K562 (cell line): ENCODE data around the gene IMPA2. TPM values are rescaled to one million over a fixed set of nuclear protein-coding genes. Genes with fewer than 3 reads are reported as not detected.

ENCODE experiments used
- BCOR ChIP-seq: fragments of 450-650 bp; IDR thresholded peaks from 2 replicates; pipeline ENCODE4 v1.6.1; 2016
- CBFB ChIP-seq: sonication (generic); formaldehyde crosslinking; IDR thresholded peaks from 2 replicates; pipeline ENCODE4 v1.4.0; 2020; ENCODE audit warnings: mild to moderate bottlenecking, missing genetic modification reagents
- CREM ChIP-seq: IDR thresholded peaks from 2 replicates; pipeline ENCODE4 v1.6.1; 2014; ENCODE audit warnings: antibody characterized with exemption, low read depth
- CXXC5 ChIP-seq: fragments of 250-450 bp; sonication (Bioruptor Pico); IDR thresholded peaks from 2 replicates; pipeline ENCODE4 v1.8.0; 2022; ENCODE audit warnings: inconsistent platforms, mild to moderate bottlenecking, moderate library complexity
- ETV1 ChIP-seq: fragments of 450-650 bp; conservative IDR thresholded peaks from 2 replicates; pipeline ENCODE4 v1.6.1; 2016; ENCODE audit warnings: missing genetic modification characterization, control low read depth, low read depth, missing compliant biosample characterization
- GATAD2A ChIP-seq: fragments of 450-650 bp; IDR thresholded peaks from 2 replicates; pipeline ENCODE4 v1.6.1; 2017
- L3MBTL2 ChIP-seq: fragments of 450-650 bp; IDR thresholded peaks from 2 replicates; pipeline ENCODE4 v1.6.1; 2016; ENCODE audit warnings: mild to moderate bottlenecking, moderate library complexity
- NRF1 ChIP-seq, 2 experiments: fragments of 450-650 bp; IDR thresholded peaks in 1 of 2; conservative IDR thresholded peaks in 1 of 2; 2 replicates each; pipeline ENCODE4 v1.6.1; 2014; ENCODE audit warnings: mild to moderate bottlenecking in 2 of 2
- RAD21 ChIP-seq, 2 experiments: fragments of 250-450 bp in 1 of 2; fragments of 450-650 bp in 1 of 2; sonication (Bioruptor Pico) in 1 of 2; formaldehyde crosslinking in 1 of 2; IDR thresholded peaks in 1 of 2; conservative IDR thresholded peaks in 1 of 2; 2 replicates each; pipeline versions ENCODE4 v1.4.0 to v1.8.0; 2020 to 2022; ENCODE audit warnings: mild to moderate bottlenecking in 2 of 2, moderate library complexity in 1 of 2
- ZBTB8A ChIP-seq: fragments of 450-650 bp; IDR thresholded peaks from 2 replicates; pipeline ENCODE4 v1.6.1; 2018; ENCODE audit warnings: mild to moderate bottlenecking, moderate library complexity; ENCODE audit not compliant: partially characterized antibody
- ZHX1 ChIP-seq: fragments of 150-350 bp; conservative IDR thresholded peaks from 2 replicates; pipeline ENCODE4 v1.6.1; 2014; ENCODE audit warnings: low read length
- ZNF384 ChIP-seq: IDR thresholded peaks from 2 replicates; pipeline ENCODE4 v1.6.1; 2012; ENCODE audit warnings: low read depth, low read length, improper control_type of control experiment
- ZNF407 ChIP-seq: fragments of 450-650 bp; IDR thresholded peaks from 2 replicates; pipeline ENCODE4 v1.6.1; 2016; ENCODE audit warnings: low read depth
- ZZZ3 ChIP-seq: fragments of 450-650 bp; IDR thresholded peaks from 2 replicates; pipeline ENCODE4 v1.6.1; 2016; ENCODE audit warnings: antibody characterized with exemption, mild to moderate bottlenecking, moderate library complexity
- polyA plus RNA-seq, 8 experiments: library from polyadenylated mRNA; depleted of rRNA in 4 of 8; stranded (reverse) in 5 of 8; unstranded in 3 of 8; fragments of >200 nt; fragmentation: Nextera tagmentation in 2 of 8; fragmentation: Illumina TruSeq in 1 of 8; extraction: Ambion mirVana in 2 of 8; extraction: Trizol in 1 of 8; gene quantifications; 2 replicates each; pipeline versions ENCODE4 v1.2.1 to v1.2.3, GENCODE V29; 2011 to 2014; ENCODE audit warnings: inconsistent platforms in 1 of 8, missing spikeins in 1 of 8
- total RNA-seq, 7 experiments: library from RNA; depleted of rRNA in 6 of 7; stranded (reverse); fragments of >200 nt in 6 of 7; fragmentation: Illumina TruSeq in 2 of 7; extraction: Trizol in 2 of 7; gene quantifications; 2 replicates each; pipeline versions ENCODE4 v1.2.1 to v1.2.3, GENCODE V29; 2011 to 2021; ENCODE audit warnings: low replicate concordance in 1 of 7

IMPA2 gene
- total and polyA plus RNA-seq, 9 of the 15 experiments (the other 6 are each of a cell fraction or from before 2014, with no cell fraction given) = 0.62 to 11.3 (median 5.7) TPM

- no peak for TF ChIP-seq ZNF407
- peak; percentile 23; the same call in 1 of the 2 replicates for TF ChIP-seq BCOR
- TF ChIP-seq CREM = peak; percentile 36; the same call in 1 of the 2 replicates
- 0 out of 2 replicates have a peak, but pooled peaks have one; percentile 14 for TF ChIP-seq ZNF384
- 0 out of 2 replicates have a peak, but pooled peaks have one; percentile 61 for TF ChIP-seq GATAD2A
- peak; percentile 66 to 74 for TF ChIP-seq NRF1 (conservative IDR thresholded peaks at IDR 0.05 in 1 of 2, IDR thresholded peaks at IDR 0.05 in 1 of 2)
- no peak for TF ChIP-seq ZBTB8A
- TF ChIP-seq RAD21 (CRISPR knock-in tag; conservative IDR thresholded peaks at IDR 0.05 in 1 of 2, IDR thresholded peaks at IDR 0.05 in 1 of 2) = peak; percentile 92 to 96
- TF ChIP-seq L3MBTL2 = peak; percentile 24; the same call in 1 of the 2 replicates
- no peak for TF ChIP-seq ZZZ3
- peak; percentile 68; the same call in 1 of the 2 replicates for TF ChIP-seq ZHX1
- peak; percentile 25; the same call in 1 of the 2 replicates for TF ChIP-seq ETV1 (tag)
- peak; percentile 43; the same call in 1 of the 2 replicates for TF ChIP-seq CBFB (CRISPR knock-in tag)
- peak; percentile 54 for TF ChIP-seq CXXC5
Measured at GRCh38 chr18:12038639-12039539, 57.6 kb downstream of the IMPA2 start (continued).
